ENCODE measurements around the gene KMT2B.

DNA sequence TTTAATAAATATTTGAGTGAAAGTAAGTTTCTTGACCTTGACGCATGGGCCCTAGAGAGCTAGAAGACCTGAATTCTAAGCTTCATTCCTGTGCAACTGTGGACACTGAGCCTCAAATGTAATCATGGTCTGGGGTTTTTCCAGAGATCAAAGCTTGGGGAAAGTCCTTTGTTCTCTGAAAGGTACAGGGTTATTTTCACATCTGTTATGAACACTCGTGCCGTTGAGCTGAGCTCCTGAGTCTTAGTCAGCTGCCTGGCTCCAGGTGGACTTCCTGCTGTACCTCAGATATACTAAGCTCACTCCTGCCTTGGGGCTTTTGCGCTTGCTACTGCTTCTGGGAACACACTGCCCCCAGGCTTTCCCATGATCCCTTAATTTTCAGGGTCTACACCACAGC is 21.0 kb upstream of the KMT2B start:
- TF ChIP-seq, protein P1, sequence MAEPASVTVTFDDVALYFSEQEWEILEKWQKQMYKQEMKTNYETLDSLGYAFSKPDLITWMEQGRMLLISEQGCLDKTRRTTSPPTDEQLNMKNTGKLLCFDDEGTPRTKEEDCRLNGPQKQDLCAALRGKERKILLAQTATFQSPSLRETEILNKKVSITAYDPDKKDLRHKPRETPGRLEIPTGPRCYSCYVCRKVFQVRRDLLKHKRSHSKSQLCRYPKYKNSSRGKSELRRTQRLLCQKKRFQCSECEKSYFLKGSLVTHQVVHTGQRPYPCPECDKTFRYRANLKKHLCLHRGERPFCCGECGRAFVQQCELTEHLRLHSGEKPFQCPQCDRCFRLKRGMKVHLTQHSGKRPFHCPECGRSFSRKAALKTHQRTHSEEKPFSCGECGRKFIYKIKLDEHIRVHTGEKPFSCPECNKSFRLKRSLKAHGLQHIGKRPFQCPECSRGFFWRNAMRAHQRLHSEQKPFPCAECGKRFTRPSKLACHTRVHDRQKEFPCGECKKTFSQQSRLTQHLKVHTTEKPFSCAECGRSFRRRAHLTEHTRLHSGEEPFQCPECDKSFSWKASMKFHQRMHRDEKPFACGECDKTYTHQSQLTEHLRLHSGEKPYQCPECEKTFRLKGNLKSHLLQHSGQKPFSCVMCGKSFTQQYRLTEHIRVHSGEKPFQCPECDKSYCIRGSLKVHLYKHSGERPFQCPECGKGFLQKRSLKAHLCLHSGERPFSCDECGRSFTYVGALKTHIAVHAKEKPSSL (CRISPR knock-in tag; conservative IDR thresholded peaks at IDR 0.05): no peak
- TF ChIP-seq SMAD3 (CRISPR knock-in tag; IDR thresholded peaks at IDR 0.05; ENCODE audit: borderline replicate concordance): no peak
- TF ChIP-seq, protein P2, sequence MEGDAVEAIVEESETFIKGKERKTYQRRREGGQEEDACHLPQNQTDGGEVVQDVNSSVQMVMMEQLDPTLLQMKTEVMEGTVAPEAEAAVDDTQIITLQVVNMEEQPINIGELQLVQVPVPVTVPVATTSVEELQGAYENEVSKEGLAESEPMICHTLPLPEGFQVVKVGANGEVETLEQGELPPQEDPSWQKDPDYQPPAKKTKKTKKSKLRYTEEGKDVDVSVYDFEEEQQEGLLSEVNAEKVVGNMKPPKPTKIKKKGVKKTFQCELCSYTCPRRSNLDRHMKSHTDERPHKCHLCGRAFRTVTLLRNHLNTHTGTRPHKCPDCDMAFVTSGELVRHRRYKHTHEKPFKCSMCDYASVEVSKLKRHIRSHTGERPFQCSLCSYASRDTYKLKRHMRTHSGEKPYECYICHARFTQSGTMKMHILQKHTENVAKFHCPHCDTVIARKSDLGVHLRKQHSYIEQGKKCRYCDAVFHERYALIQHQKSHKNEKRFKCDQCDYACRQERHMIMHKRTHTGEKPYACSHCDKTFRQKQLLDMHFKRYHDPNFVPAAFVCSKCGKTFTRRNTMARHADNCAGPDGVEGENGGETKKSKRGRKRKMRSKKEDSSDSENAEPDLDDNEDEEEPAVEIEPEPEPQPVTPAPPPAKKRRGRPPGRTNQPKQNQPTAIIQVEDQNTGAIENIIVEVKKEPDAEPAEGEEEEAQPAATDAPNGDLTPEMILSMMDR (IDR thresholded peaks at IDR 0.05): no peak
- TF ChIP-seq, protein P3, sequence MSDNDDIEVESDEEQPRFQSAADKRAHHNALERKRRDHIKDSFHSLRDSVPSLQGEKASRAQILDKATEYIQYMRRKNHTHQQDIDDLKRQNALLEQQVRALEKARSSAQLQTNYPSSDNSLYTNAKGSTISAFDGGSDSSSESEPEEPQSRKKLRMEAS (CRISPR knock-in tag; IDR thresholded peaks at IDR 0.05): no peak
- TF ChIP-seq, protein P4, sequence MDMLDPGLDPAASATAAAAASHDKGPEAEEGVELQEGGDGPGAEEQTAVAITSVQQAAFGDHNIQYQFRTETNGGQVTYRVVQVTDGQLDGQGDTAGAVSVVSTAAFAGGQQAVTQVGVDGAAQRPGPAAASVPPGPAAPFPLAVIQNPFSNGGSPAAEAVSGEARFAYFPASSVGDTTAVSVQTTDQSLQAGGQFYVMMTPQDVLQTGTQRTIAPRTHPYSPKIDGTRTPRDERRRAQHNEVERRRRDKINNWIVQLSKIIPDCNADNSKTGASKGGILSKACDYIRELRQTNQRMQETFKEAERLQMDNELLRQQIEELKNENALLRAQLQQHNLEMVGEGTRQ (CRISPR knock-in tag; IDR thresholded peaks at IDR 0.05): no peak
- TF ChIP-seq SP1 (CRISPR knock-in tag; conservative IDR thresholded peaks at IDR 0.05): no peak
- no peak for TF ChIP-seq ZNF671 (CRISPR knock-in tag; IDR thresholded peaks at IDR 0.05)
- TF ChIP-seq TP53 (CRISPR knock-in tag; IDR thresholded peaks at IDR 0.05): no peak
- TF ChIP-seq ZNF232 (CRISPR knock-in tag; IDR thresholded peaks at IDR 0.05): no peak
- no peak for TF ChIP-seq JUN (CRISPR knock-in tag; IDR thresholded peaks at IDR 0.05)
- TF ChIP-seq, protein P5, sequence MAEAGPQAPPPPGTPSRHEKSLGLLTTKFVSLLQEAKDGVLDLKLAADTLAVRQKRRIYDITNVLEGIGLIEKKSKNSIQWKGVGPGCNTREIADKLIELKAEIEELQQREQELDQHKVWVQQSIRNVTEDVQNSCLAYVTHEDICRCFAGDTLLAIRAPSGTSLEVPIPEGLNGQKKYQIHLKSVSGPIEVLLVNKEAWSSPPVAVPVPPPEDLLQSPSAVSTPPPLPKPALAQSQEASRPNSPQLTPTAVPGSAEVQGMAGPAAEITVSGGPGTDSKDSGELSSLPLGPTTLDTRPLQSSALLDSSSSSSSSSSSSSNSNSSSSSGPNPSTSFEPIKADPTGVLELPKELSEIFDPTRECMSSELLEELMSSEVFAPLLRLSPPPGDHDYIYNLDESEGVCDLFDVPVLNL (CRISPR knock-in tag; IDR thresholded peaks at IDR 0.05; ENCODE audit: borderline replicate concordance, low read depth): no peak
- TF ChIP-seq CBFB (CRISPR knock-in tag; IDR thresholded peaks at IDR 0.05; ENCODE audit: low read depth): no peak
